A549 (cell line): ENCODE results near the gene ZNF219. TPM values are rescaled to one million over a fixed set of nuclear protein-coding genes. Genes with fewer than 3 reads are reported as not detected.

ENCODE experiments used
- ATAC-seq, 2 experiments: fragments of 200-7000 bp in 1 of 2; fragments of >200 bp in 1 of 2; cut with Nextera tagmentation in 1 of 2; cut with Tn5 transposase in 1 of 2; 3 replicates each; pipeline versions ENCODE4 v1.8.0 to v1.9.1; 2018 to 2020; ENCODE audit warnings: mild to moderate bottlenecking in 1 of 2, moderate library complexity in 1 of 2
- CTCF ChIA-PET: fragments of 300-600 bp; sonication (Branson Sonifier 250); formaldehyde crosslinking; extraction: SDS; loops from one replicate; lab custom pipeline; 2021; ENCODE audit warnings: antibody characterized with exemption, inconsistent platforms; lab: Yijun Ruan, JAX
- POLR2A ChIA-PET: fragments of 350-600 bp; formaldehyde crosslinking; extraction: SDS; loops from one replicate; lab custom pipeline; 2021; ENCODE audit warnings: antibody characterized with exemption, inconsistent platforms; lab: Yijun Ruan, JAX
- DNase-seq, 2 experiments: peaks; one replicate each; pipeline versions ENCODE4 v3.0.0 to v3.0.0-alpha.2; 2011 to 2016; ENCODE audit warnings: low read depth in 1 of 2, low spot score in 1 of 2
- FAIRE-seq: peaks from 2 replicates; lab custom pipeline; 2011; peaks lifted over from hg19 to GRCh38; lab: Jason Lieb, UNC
- H3K27ac ChIP-seq, 2 experiments: fragments of >200 bp; sonication (Bioruptor Twin); formaldehyde crosslinking; 3 replicates each; pipeline ENCODE4 v1.5.1; 2016 to 2017
- H3K4me1 ChIP-seq: fragments of >200 bp; sonication (Bioruptor Twin); formaldehyde crosslinking; 3 replicates; pipeline ENCODE4 v1.6.1; 2016
- H3K4me2 ChIP-seq: fragments of >200 bp; sonication (Bioruptor Twin); formaldehyde crosslinking; 3 replicates; pipeline ENCODE4 v1.6.1; 2016
- H3K4me3 ChIP-seq: fragments of >200 bp; sonication (Bioruptor Twin); formaldehyde crosslinking; 3 replicates; pipeline ENCODE4 v1.5.1; 2016
- H3K9me3 ChIP-seq: fragments of >200 bp; sonication (Bioruptor Twin); formaldehyde crosslinking; 3 replicates; pipeline ENCODE4 v1.6.1; 2016
- CHD2 ChIP-seq: fragments of 150-350 bp; IDR thresholded peaks from 2 replicates; pipeline ENCODE4 v1.6.1; 2014; ENCODE audit warnings: low read length; ENCODE audit not compliant: partially characterized antibody
- EHMT2 ChIP-seq: fragments of 200-600 bp; sonication (generic); IDR thresholded peaks from 2 replicates; pipeline ENCODE4 v1.6.1; 2016; ENCODE audit warnings: antibody characterized with exemption, low read depth, mild to moderate bottlenecking, moderate library complexity
- FOXS1 ChIP-seq: fragments of 250-450 bp; sonication (Bioruptor Pico); IDR thresholded peaks from 2 replicates; pipeline ENCODE4 v1.5.0; 2020; ENCODE audit warnings: mild to moderate bottlenecking, moderate library complexity
- JUN ChIP-seq, 2 experiments: fragments of >200 bp; sonication (Bioruptor Twin); formaldehyde crosslinking; IDR thresholded peaks; 2 replicates in 1 of 2; 3 replicates in 1 of 2; pipeline ENCODE4 v1.6.1; 2016 to 2017
- JUNB ChIP-seq: fragments of >200 bp; sonication (Bioruptor Twin); formaldehyde crosslinking; IDR thresholded peaks from 2 replicates; pipeline ENCODE4 v1.6.1; 2016
- MYC ChIP-seq: IDR thresholded peaks from 2 replicates; pipeline ENCODE4 v1.6.1; 2012; ENCODE audit warnings: mild to moderate bottlenecking, inconsistent platforms, low read length, improper control_type of control experiment, borderline replicate concordance
- RARB ChIP-seq: fragments of 250-450 bp; sonication (Bioruptor Pico); IDR thresholded peaks from 2 replicates; pipeline ENCODE4 v1.8.0; 2021; ENCODE audit warnings: mild to moderate bottlenecking, moderate library complexity
- RNF2 ChIP-seq: fragments of 200-600 bp; sonication (generic); IDR thresholded peaks from 2 replicates; pipeline ENCODE4 v1.6.1; 2016; ENCODE audit warnings: low read depth, mild to moderate bottlenecking, antibody characterized with exemption, moderate library complexity, borderline replicate concordance
- TFCP2L1 ChIP-seq: fragments of 250-450 bp; sonication (Bioruptor Pico); IDR thresholded peaks from 2 replicates; pipeline ENCODE4 v1.5.0; 2021; ENCODE audit warnings: mild to moderate bottlenecking
- TP53 ChIP-seq: fragments of 250-450 bp; sonication (Bioruptor Pico); IDR thresholded peaks from 2 replicates; pipeline ENCODE4 v1.5.0; 2021; ENCODE audit warnings: mild to moderate bottlenecking, moderate library complexity
- ZC3H11A ChIP-seq: fragments of 450-650 bp; IDR thresholded peaks from 2 replicates; pipeline ENCODE4 v1.6.1; 2014; ENCODE audit warnings: antibody characterized with exemption, mild to moderate bottlenecking
- ZFP36 ChIP-seq: fragments of 450-650 bp; IDR thresholded peaks from 2 replicates; pipeline ENCODE4 v1.6.1; 2014; ENCODE audit warnings: borderline replicate concordance; ENCODE audit not compliant: partially characterized antibody
- ZNF302 ChIP-seq: fragments of 250-450 bp; sonication (Bioruptor Pico); IDR thresholded peaks from 2 replicates; pipeline ENCODE4 v1.9.0; 2021; ENCODE audit warnings: inconsistent platforms, mild to moderate bottlenecking, moderate library complexity
- WGBS: methylation state at CpG from one replicate; pipeline ENCODE4 v1.1.6; 2017; ENCODE audit errors: missing lambda C conversion rate; 5-methylcytosine and 5-hydroxymethylcytosine counted together
- polyA plus RNA-seq, 4 experiments: library from polyadenylated mRNA; depleted of rRNA in 3 of 4; stranded (reverse); fragments of >200 nt; fragmentation: RNase III in 1 of 4; extraction: RNeasy Plus Mini Kit Qiagen cat#74134 plus additional on column Dnase treatment in 1 of 4; gene quantifications; 2 replicates in 3 of 4; 3 replicates in 1 of 4; pipeline ENCODE4 v1.2.3, GENCODE V29; 2011 to 2017
- TF ChIP-seq, protein P1 (sequence below): fragments of 250-450 bp; sonication (Bioruptor Pico); IDR thresholded peaks from 2 replicates; pipeline ENCODE4 v1.5.0; 2021; ENCODE audit warnings: mild to moderate bottlenecking, moderate library complexity, borderline replicate concordance
- TF ChIP-seq, protein P2 (sequence below): fragments of 150-350 bp; IDR thresholded peaks from 2 replicates; pipeline ENCODE4 v1.6.1; 2014; ENCODE audit warnings: low read depth, mild to moderate bottlenecking, low read length
- TF ChIP-seq, protein P3 (sequence below): fragments of >200 bp; sonication (Bioruptor Twin); formaldehyde crosslinking; IDR thresholded peaks from 3 replicates; pipeline ENCODE4 v1.6.1; 2016
- TF ChIP-seq, protein P4 (sequence below): IDR thresholded peaks from 2 replicates; pipeline ENCODE4 v1.6.1; 2012; ENCODE audit warnings: low read depth, borderline replicate concordance

ZNF219 gene
- polyA plus RNA-seq, 2 of the 4 experiments (the other 2 are of a cell fraction): 17.3 to 31.0 TPM

DNA sequence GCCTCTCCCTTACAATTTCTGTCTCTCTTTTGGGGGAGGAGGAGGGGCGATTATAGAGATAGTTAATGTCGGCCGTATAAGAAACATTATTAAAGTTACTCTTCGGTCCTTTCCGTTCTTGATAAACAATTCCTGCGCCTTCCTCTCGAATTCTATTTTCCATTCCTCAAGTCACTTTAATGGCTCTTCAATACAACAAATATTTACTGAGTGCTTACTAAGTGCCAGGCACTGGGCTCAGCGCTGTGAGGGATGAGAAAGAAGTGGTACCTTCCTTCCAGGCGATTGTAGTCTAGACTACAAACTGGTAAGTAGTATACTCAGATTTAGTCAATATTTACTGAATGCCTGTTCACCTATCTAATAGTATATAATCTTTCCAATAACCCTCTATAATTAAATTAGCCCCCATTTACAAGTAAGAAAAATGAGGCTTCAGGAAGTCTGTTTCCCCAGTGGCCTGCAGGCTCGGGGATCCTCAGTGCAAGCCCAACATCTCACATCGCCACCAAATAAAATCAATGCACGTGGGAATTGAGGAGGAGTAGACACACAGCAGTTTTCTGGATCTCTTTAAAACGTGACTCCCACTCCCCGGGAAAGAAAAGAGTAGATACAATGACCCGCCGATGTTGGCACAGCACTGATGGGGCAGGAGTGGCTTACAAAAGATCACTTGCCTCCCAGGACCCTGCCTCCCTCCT is 589 bp upstream of the ZNF219 start:
- TF ChIP-seq RNF2 (no peak), JUN (IDR thresholded peaks at IDR 0.05) (0 out of 5 replicates have a peak, but pooled peaks of 1 of the 2 experiments have one; percentile 15)

DNA sequence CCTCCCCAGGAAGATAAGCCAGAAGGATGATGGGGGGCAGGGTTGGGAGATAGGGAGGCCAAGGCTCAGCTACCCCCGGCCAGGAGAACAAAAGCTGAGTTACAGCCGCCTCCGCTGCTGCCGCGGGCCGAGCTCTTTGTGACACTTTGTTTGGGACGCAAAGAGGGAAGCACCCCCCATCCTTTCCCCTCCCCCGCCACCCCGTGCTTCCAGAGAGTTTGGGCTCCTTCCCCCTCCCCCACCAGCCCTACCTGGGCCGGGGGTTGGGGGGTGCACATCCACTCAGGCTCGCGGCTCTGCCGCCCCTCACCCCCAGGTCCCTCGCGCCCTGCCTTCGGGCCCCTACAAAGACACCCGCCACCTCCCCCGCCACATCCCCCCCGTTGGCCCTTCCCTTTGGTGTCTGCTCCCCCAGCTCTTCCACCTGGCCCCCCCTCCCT is 799 bp downstream of the ZNF219 start:
- Histone ChIP-seq H3K27ac (peak overlapping the region; percentile 83 to 99), H3K9me3 (no peaks in the 10 kb centered on the region), H3K4me2 (peak overlapping the region; percentile 94), H3K4me3 (peak overlapping the region; percentile 62), H3K4me1 (peaks cover 65% of the 10 kb centered on the region)
- TF ChIP-seq EHMT2 (no peak), ZNF302 (CRISPR knock-in tag) (no peak), ZC3H11A (no peak), JUNB (no peak), FOXS1 (CRISPR knock-in tag) (no peak), RARB (CRISPR knock-in tag) (no peak), ZFP36 (no peak), CHD2 (no peak), TFCP2L1 (no peak), MYC (no peak), TP53 (CRISPR knock-in tag) (no peak)
- TF ChIP-seq, protein P1, sequence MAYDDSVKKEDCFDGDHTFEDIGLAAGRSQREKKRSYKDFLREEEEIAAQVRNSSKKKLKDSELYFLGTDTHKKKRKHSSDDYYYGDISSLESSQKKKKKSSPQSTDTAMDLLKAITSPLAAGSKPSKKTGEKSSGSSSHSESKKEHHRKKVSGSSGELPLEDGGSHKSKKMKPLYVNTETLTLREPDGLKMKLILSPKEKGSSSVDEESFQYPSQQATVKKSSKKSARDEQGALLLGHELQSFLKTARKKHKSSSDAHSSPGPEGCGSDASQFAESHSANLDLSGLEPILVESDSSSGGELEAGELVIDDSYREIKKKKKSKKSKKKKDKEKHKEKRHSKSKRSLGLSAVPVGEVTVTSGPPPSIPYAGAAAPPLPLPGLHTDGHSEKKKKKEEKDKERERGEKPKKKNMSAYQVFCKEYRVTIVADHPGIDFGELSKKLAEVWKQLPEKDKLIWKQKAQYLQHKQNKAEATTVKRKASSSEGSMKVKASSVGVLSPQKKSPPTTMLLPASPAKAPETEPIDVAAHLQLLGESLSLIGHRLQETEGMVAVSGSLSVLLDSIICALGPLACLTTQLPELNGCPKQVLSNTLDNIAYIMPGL (CRISPR knock-in tag): no peak
- TF ChIP-seq, protein P2, sequence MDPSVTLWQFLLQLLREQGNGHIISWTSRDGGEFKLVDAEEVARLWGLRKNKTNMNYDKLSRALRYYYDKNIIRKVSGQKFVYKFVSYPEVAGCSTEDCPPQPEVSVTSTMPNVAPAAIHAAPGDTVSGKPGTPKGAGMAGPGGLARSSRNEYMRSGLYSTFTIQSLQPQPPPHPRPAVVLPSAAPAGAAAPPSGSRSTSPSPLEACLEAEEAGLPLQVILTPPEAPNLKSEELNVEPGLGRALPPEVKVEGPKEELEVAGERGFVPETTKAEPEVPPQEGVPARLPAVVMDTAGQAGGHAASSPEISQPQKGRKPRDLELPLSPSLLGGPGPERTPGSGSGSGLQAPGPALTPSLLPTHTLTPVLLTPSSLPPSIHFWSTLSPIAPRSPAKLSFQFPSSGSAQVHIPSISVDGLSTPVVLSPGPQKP: no peak
- TF ChIP-seq, protein P3, sequence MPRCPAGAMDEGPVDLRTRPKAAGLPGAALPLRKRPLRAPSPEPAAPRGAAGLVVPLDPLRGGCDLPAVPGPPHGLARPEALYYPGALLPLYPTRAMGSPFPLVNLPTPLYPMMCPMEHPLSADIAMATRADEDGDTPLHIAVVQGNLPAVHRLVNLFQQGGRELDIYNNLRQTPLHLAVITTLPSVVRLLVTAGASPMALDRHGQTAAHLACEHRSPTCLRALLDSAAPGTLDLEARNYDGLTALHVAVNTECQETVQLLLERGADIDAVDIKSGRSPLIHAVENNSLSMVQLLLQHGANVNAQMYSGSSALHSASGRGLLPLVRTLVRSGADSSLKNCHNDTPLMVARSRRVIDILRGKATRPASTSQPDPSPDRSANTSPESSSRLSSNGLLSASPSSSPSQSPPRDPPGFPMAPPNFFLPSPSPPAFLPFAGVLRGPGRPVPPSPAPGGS: no peak
- TF ChIP-seq, protein P4, sequence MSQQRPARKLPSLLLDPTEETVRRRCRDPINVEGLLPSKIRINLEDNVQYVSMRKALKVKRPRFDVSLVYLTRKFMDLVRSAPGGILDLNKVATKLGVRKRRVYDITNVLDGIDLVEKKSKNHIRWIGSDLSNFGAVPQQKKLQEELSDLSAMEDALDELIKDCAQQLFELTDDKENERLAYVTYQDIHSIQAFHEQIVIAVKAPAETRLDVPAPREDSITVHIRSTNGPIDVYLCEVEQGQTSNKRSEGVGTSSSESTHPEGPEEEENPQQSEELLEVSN: no peak
- POLR2A ChIA-PET: interaction anchor here (0.6 to 2.8 kb wide), 2 partner anchors 27 to 29 kb away, joined by 4 to 9 read pairs; no protein-coding TSS in a partner anchor
- no peak for DNase-seq
- no peak for FAIRE-seq
- ATAC-seq: no peak
- CTCF ChIA-PET: interaction anchor here (1.5 to 13.7 kb wide), 6 partner anchors 8 to 83 kb away, joined by 7 to 369 read pairs (median 203); partner anchors contain the start of genes ARHGEF40, RNASE7 and TMEM253
- 36% methylated on average over 7 of the region's 19 CpGs for WGBS

More for the DNA sequence above, 589 bp upstream of the ZNF219 start:
- WGBS: 10% methylated on average over 16 of the region's 16 CpGs
- Histone ChIP-seq H3K27ac (peak overlapping the region; percentile 83 to 99), H3K4me3 (peak overlapping the region; percentile 62), H3K9me3 (no peaks in the 10 kb centered on the region), H3K4me2 (peak overlapping the region; percentile 94), H3K4me1 (peaks cover 66% of the 10 kb centered on the region)
- DNase-seq (no peak), FAIRE-seq (no peak), ATAC-seq (no peak)
- ChIA-PET CTCF (interaction anchor here (6.3 to 13.7 kb wide), 7 partner anchors 15 to 85 kb away, joined by 100 to 369 read pairs (median 212); partner anchors contain the start of gene ARHGEF40), POLR2A (no interaction called here)
